Measurements from ENCODE around the gene B4GALT5. TPM values are rescaled to one million over a fixed set of nuclear protein-coding genes. Genes with fewer than 3 reads are reported as not detected.

B4GALT5 gene
- total and polyA plus RNA-seq, 7 donors = 17.1 to 46.0 (median 21.4) TPM

- no peak overlapping the region for H3K4me3 ChIP-seq
- DNase-seq = no peak
- TF ChIP-seq CTCF (IDR thresholded peaks at IDR 0.05) = no peak
- TF ChIP-seq EP300 (IDR thresholded peaks at IDR 0.05) = no peak
- TF ChIP-seq POLR2A (IDR thresholded peaks at IDR 0.05) = no peak
- no peak for TF ChIP-seq POLR2AphosphoS5 (IDR thresholded peaks at IDR 0.05)
- no peak overlapping the region for H3K27ac ChIP-seq
- 84 to 86% methylated on average over 5 of the region's 5 CpGs for WGBS, 2 donors
- intact Hi-C loops (cut with DNase I) = no loop called here
- H3K27me3 ChIP-seq = no peaks in the 10 kb centered on the region
- H3K4me1 ChIP-seq = peaks cover 0 to 54% (median 46%) of the 10 kb centered on the region in 4 donors
- H3K36me3 ChIP-seq = no peaks in the 10 kb centered on the region
- no peaks in the 10 kb centered on the region for H3K9me3 ChIP-seq
Observed at GRCh38 chr20:49693435-49694171, 20.1 kb downstream of the B4GALT5 start.

GRCh38 chr20:49692941-49693340 is 20.7 kb downstream of the B4GALT5 start:
- intact Hi-C loops (cut with DNase I) = no loop called here
- no peak overlapping the region for H3K27ac ChIP-seq
- no peak for DNase-seq
- TF ChIP-seq CTCF (IDR thresholded peaks at IDR 0.05) (no peak), EP300 (IDR thresholded peaks at IDR 0.05) (no peak), POLR2A (IDR thresholded peaks at IDR 0.05) (no peak), POLR2AphosphoS5 (IDR thresholded peaks at IDR 0.05) (no peak)
- no peaks in the 10 kb centered on the region for H3K9me3 ChIP-seq
- H3K4me3 ChIP-seq = no peak overlapping the region
- H3K27me3 ChIP-seq = no peaks in the 10 kb centered on the region
- no peaks in the 10 kb centered on the region for H3K36me3 ChIP-seq
- H3K4me1 ChIP-seq = peaks cover 0 to 54% (median 48%) of the 10 kb centered on the region in 4 donors
- 53 to 71% methylated on average over 3 of the region's 3 CpGs for WGBS, 2 donors

GRCh38 chr20:49691818-49692568 is 21.7 kb downstream of the B4GALT5 start:
- 76 to 92% methylated on average over 5 of the region's 5 CpGs for WGBS, 2 donors
- intact Hi-C loops (cut with DNase I) = no loop called here
- Histone ChIP-seq H3K27ac (no peak overlapping the region), H3K4me1 (peaks cover 0 to 54% (median 48%) of the 10 kb centered on the region in 4 donors), H3K36me3 (no peaks in the 10 kb centered on the region), H3K4me3 (no peak overlapping the region), H3K27me3 (no peaks in the 10 kb centered on the region), H3K9me3 (no peaks in the 10 kb centered on the region)
- no peak for DNase-seq
- no peak for TF ChIP-seq CTCF (IDR thresholded peaks at IDR 0.05)
- TF ChIP-seq EP300 (IDR thresholded peaks at IDR 0.05) = no peak
- no peak for TF ChIP-seq POLR2AphosphoS5 (IDR thresholded peaks at IDR 0.05)
- no peak for TF ChIP-seq POLR2A (IDR thresholded peaks at IDR 0.05)

- intact Hi-C loops (cut with DNase I) = no loop called here
- Histone ChIP-seq H3K4me1 (peaks cover 0 to 56% (median 47%) of the 10 kb centered on the region in 4 donors), H3K9me3 (no peaks in the 10 kb centered on the region), H3K4me3 (no peak overlapping the region), H3K27ac (peak overlapping the region in 1 of 4 donors; percentile 8), H3K27me3 (no peaks in the 10 kb centered on the region), H3K36me3 (no peaks in the 10 kb centered on the region)
- WGBS, 2 donors = 17 to 63% methylated on average over 9 of the region's 9 CpGs
- DNase-seq = no peak
- TF ChIP-seq POLR2AphosphoS5 (IDR thresholded peaks at IDR 0.05) (no peak), POLR2A (IDR thresholded peaks at IDR 0.05) (no peak), EP300 (IDR thresholded peaks at IDR 0.05) (no peak), CTCF (IDR thresholded peaks at IDR 0.05) (no peak)
Observed at GRCh38 chr20:49690899-49691620, 22.6 kb downstream of the B4GALT5 start.
